HepG2 (cell line): ENCODE results near the gene APOL2. TPM values are rescaled to one million over a fixed set of nuclear protein-coding genes. Genes with fewer than 3 reads are reported as not detected.
"Not testable (repeated sequence)": the region's sequence is repeated elsewhere in the genome, so short reads cannot be mapped to it uniquely, and the experiment has no call there.

Experiments
- ATAC-seq: fragments of 200-7000 bp; cut with Tn5 transposase; 3 replicates; pipeline ENCODE4 v1.9.1; 2020; ENCODE audit warnings: mild to moderate bottlenecking, moderate library complexity
- BruUV-seq: library from RNA; stranded (reverse); fragments of 400-500 nt; replicated peaks from 2 replicates; lab custom pipeline; 2021; lab: Mats Ljungman, UMichigan
- CTCF ChIA-PET: fragments of 300-600 bp; formaldehyde crosslinking; extraction: SDS; loops from one replicate; lab custom pipeline; 2021; ENCODE audit warnings: low total read pairs, inconsistent platforms, low intra/inter-chr PET ratio; lab: Yijun Ruan, JAX
- POLR2A ChIA-PET: fragments of 350-600 bp; sonication (Branson Sonifier 250); formaldehyde crosslinking; loops from one replicate; lab custom pipeline; 2020; ENCODE audit warnings: antibody characterized with exemption, inconsistent platforms; lab: Yijun Ruan, JAX
- DNase-seq: peaks from one replicate; pipeline ENCODE4 v3.0.0-alpha.2; 2015; ENCODE audit warnings: low spot score
- FAIRE-seq: peaks from 3 replicates; lab custom pipeline; 2011; peaks lifted over from hg19 to GRCh38; lab: Jason Lieb, UNC
- H2AFZ ChIP-seq: one replicate; pipeline ENCODE4 v1.6.1; 2011; ENCODE audit warnings: low read length, inconsistent platforms
- H3K27ac ChIP-seq: fragments of 300-600 bp; 3 replicates; pipeline ENCODE4 v1.8.0; 2011; ENCODE audit warnings: mixed run types, mild to moderate bottlenecking, mixed read lengths, low read length, inconsistent platforms; ENCODE audit not compliant: insufficient read depth; ENCODE audit errors: extremely low read length
- H3K27me3 ChIP-seq, 2 experiments: fragments of 200-600 bp in 1 of 2; 2 replicates in 1 of 2; 3 replicates in 1 of 2; pipeline versions ENCODE4 v1.6.0 to v1.8.0; 2011; ENCODE audit warnings: low read length in 2 of 2, mild to moderate bottlenecking in 2 of 2, moderate library complexity in 2 of 2, inconsistent platforms in 1 of 2; ENCODE audit not compliant: insufficient read depth in 2 of 2, control insufficient read depth in 1 of 2
- H3K36me3 ChIP-seq, 2 experiments: fragments of 200-600 bp in 1 of 2; replicated peaks in 1 of 2; 2 replicates in 1 of 2; 3 replicates in 1 of 2; pipeline versions ENCODE4 v1.5.1 to v1.8.0; 2011; ENCODE audit warnings: low read length in 2 of 2, inconsistent platforms in 1 of 2; ENCODE audit not compliant: insufficient read depth in 2 of 2, control insufficient read depth in 1 of 2
- H3K4me1 ChIP-seq: 2 replicates; pipeline ENCODE4 v1.5.1; 2012; ENCODE audit warnings: low read length, inconsistent platforms; ENCODE audit not compliant: insufficient read depth
- H3K4me2 ChIP-seq: 2 replicates; pipeline ENCODE4 v1.6.0; 2011; ENCODE audit warnings: low read depth, low read length, inconsistent platforms
- H3K4me3 ChIP-seq, 3 experiments: fragments of 200-600 bp in 1 of 3; sonication (generic), shearing (Covaris generic) in 1 of 3; replicated peaks in 1 of 3; 2 replicates each; pipeline ENCODE4 v1.5.1; 2011 to 2016; ENCODE audit warnings: low read length in 3 of 3, inconsistent platforms in 2 of 3, low read depth in 2 of 3, mild to moderate bottlenecking in 2 of 3, control low read depth in 1 of 3, mixed read lengths in 1 of 3; ENCODE audit not compliant: insufficient read depth in 1 of 3
- H3K79me2 ChIP-seq: one replicate; pipeline ENCODE4 v1.6.1; 2011; ENCODE audit warnings: low read length, inconsistent platforms; ENCODE audit not compliant: insufficient read depth
- H3K9ac ChIP-seq: 2 replicates; pipeline ENCODE4 v1.6.0; 2011; ENCODE audit warnings: mild to moderate bottlenecking, low read depth, low read length, inconsistent platforms; ENCODE audit not compliant: insufficient read depth
- H3K9me3 ChIP-seq: 2 replicates; pipeline ENCODE4 v1.5.1; 2012; ENCODE audit warnings: mild to moderate bottlenecking, low read length
- H4K20me1 ChIP-seq: 2 replicates; pipeline ENCODE4 v1.6.0; 2011; ENCODE audit warnings: inconsistent platforms, mild to moderate bottlenecking, low read length, moderate library complexity; ENCODE audit not compliant: insufficient read depth
- ARID5B ChIP-seq: IDR thresholded peaks from 2 replicates; pipeline ENCODE4 v1.4.0; 2020; ENCODE audit warnings: mild to moderate bottlenecking, missing genetic modification reagents
- BCL6 ChIP-seq: IDR thresholded peaks from 2 replicates; pipeline ENCODE4 v1.6.1; 2016; ENCODE audit warnings: missing genetic modification reagents, missing compliant biosample characterization
- EP300 ChIP-seq, 3 experiments: sonication (generic) in 1 of 3; formaldehyde crosslinking in 1 of 3; IDR thresholded peaks; 2 replicates each; pipeline versions ENCODE4 v1.5.1 to v1.6.1; 2011 to 2020; ENCODE audit warnings: low read depth in 2 of 3, low read length in 2 of 3, borderline replicate concordance in 1 of 3, improper control_type of control experiment in 1 of 3, mild to moderate bottlenecking in 1 of 3, missing genetic modification reagents in 1 of 3, moderate library complexity in 1 of 3
- FOXA3 ChIP-seq: IDR thresholded peaks from 2 replicates; pipeline ENCODE4 v1.6.1; 2016; ENCODE audit warnings: missing genetic modification reagents, missing compliant biosample characterization
- FOXO1 ChIP-seq: sonication (generic); formaldehyde crosslinking; IDR thresholded peaks from 2 replicates; pipeline ENCODE4 v1.4.0; 2020; ENCODE audit warnings: missing genetic modification reagents
- HDAC2 ChIP-seq: sonication (generic); formaldehyde crosslinking; IDR thresholded peaks from 2 replicates; pipeline ENCODE4 v1.4.0; 2020; ENCODE audit warnings: missing genetic modification reagents
- HNF4A ChIP-seq: sonication (generic); formaldehyde crosslinking; IDR thresholded peaks from 2 replicates; pipeline ENCODE4 v1.4.0; 2020; ENCODE audit warnings: missing genetic modification reagents
- HNF4G ChIP-seq, 2 experiments: sonication (generic) in 1 of 2; formaldehyde crosslinking in 1 of 2; IDR thresholded peaks; 2 replicates each; pipeline versions ENCODE4 v1.4.0 to v1.6.1; 2011 to 2020; ENCODE audit warnings: borderline replicate concordance in 2 of 2, low read depth in 2 of 2, mild to moderate bottlenecking in 2 of 2, low read length in 1 of 2, missing genetic modification reagents in 1 of 2, moderate library complexity in 1 of 2
- PAXIP1 ChIP-seq: sonication (generic); formaldehyde crosslinking; conservative IDR thresholded peaks from 2 replicates; pipeline ENCODE4 v1.4.0; 2020; ENCODE audit warnings: mild to moderate bottlenecking, missing genetic modification reagents, moderate library complexity
- RARA ChIP-seq: IDR thresholded peaks from 2 replicates; pipeline ENCODE4 v1.6.1; 2016; ENCODE audit warnings: missing genetic modification reagents, missing compliant biosample characterization
- SAP130 ChIP-seq: IDR thresholded peaks from 2 replicates; pipeline ENCODE4 v1.6.1; 2016; ENCODE audit warnings: low read depth
- SOX13 ChIP-seq, 3 experiments: fragments of 450-650 bp in 1 of 3; sonication (generic) in 1 of 3; formaldehyde crosslinking in 1 of 3; IDR thresholded peaks in 2 of 3; conservative IDR thresholded peaks in 1 of 3; 2 replicates each; pipeline versions ENCODE4 v1.5.0 to v1.6.1; 2016 to 2020; ENCODE audit warnings: antibody characterized with exemption in 1 of 3, mild to moderate bottlenecking in 1 of 3, missing compliant biosample characterization in 1 of 3, missing genetic modification reagents in 1 of 3, moderate library complexity in 1 of 3
- SOX5 ChIP-seq: IDR thresholded peaks from 2 replicates; pipeline ENCODE4 v1.6.1; 2016; ENCODE audit warnings: borderline replicate concordance
- SOX6 ChIP-seq, 2 experiments: fragments of 450-650 bp in 1 of 2; sonication (generic) in 1 of 2; formaldehyde crosslinking in 1 of 2; IDR thresholded peaks; 2 replicates each; pipeline versions ENCODE4 v1.4.0 to v1.6.1; 2017 to 2020; ENCODE audit warnings: antibody characterized with exemption in 1 of 2, mild to moderate bottlenecking in 1 of 2, missing genetic modification reagents in 1 of 2
- WGBS: methylation state at CpG from one replicate; pipeline ENCODE4 v1.1.6; 2017; ENCODE audit warnings: low lambda C conversion rate; 5-methylcytosine and 5-hydroxymethylcytosine counted together
- in situ Hi-C: cut with HindIII; loops from 2 replicates; pipeline ENCODE4 v1.10.0; 2017; ENCODE audit warnings: low pct_unique_long_range_greater_than_20kb; ENCODE audit not compliant: extremely low pct_ligation_motif_present
- intact Hi-C: fragments of 100-400 bp; cut with micrococcal nuclease; formaldehyde crosslinking; loops from one replicate; pipeline ENCODE4 v1.10.0; 2022; ENCODE audit not compliant: unreplicated experiment
- polyA plus RNA-seq, 8 experiments: library from polyadenylated mRNA; depleted of rRNA in 3 of 8; stranded (reverse) in 7 of 8; unstranded in 1 of 8; fragments of >200 nt; fragmentation: Illumina TruSeq in 4 of 8; extraction: Trizol in 4 of 8; gene quantifications; 2 replicates each; pipeline versions ENCODE4 v1.2.1 to v1.2.3, GENCODE V29; 2011 to 2016; ENCODE audit warnings: low read depth in 4 of 8, missing spikeins in 1 of 8, mixed read lengths in 1 of 8; ENCODE audit not compliant: insufficient read depth in 1 of 8
- total RNA-seq, 5 experiments: library from RNA; depleted of rRNA; stranded (reverse); fragments of >200 nt; fragmentation: Illumina TruSeq; extraction: Trizol; gene quantifications; 2 replicates each; pipeline ENCODE4 v1.2.3, GENCODE V29; 2016; ENCODE audit warnings: low read depth in 1 of 5

APOL2 gene
- total and polyA plus RNA-seq, 2 of the 13 experiments (the other 11 are each of a cell fraction or from before 2014, with no cell fraction given) = 28.7 to 51.2 TPM

- POLR2A ChIA-PET = interaction anchor here (0.8 to 0.9 kb wide), 2 partner anchors 11 to 36 kb away, joined by 3 read pairs; partner anchors contain the start of gene APOL2
- H2AFZ ChIP-seq; H3K79me2 ChIP-seq; H3K9me3 ChIP-seq; H3K4me3 ChIP-seq; BruUV-seq; CTCF ChIA-PET; intact Hi-C loops; H3K27me3 ChIP-seq; H3K9ac ChIP-seq; H4K20me1 ChIP-seq; TF ChIP-seq SOX13 (IDR thresholded peaks at IDR 0.05); EP300 (CRISPR knock-in tag; IDR thresholded peaks at IDR 0.05; ENCODE audit: borderline replicate concordance); SOX6 (IDR thresholded peaks at IDR 0.05); HNF4G (CRISPR knock-in tag; IDR thresholded peaks at IDR 0.05; ENCODE audit: borderline replicate concordance, low read depth): not testable (repeated sequence)
- DNase-seq = peak; percentile 54
- H3K4me1 ChIP-seq = peaks cover 60% of the 10 kb centered on the region
- H3K27ac ChIP-seq = peak overlapping the region; percentile 59
- in situ Hi-C loops = loop anchor here (10.0 kb wide), 1 partner anchor 84 kb away; no protein-coding TSS in a partner anchor
- peaks cover 13 to 36% of the 10 kb centered on the region in 2 experiments; a peak in 4 of 5 replicates for H3K36me3 ChIP-seq
- TF ChIP-seq SOX13 (CRISPR knock-in tag; conservative IDR thresholded peaks at IDR 0.05 in 1 of 2, IDR thresholded peaks at IDR 0.05 in 1 of 2) = peak in 1 of 2 experiments; percentile 83; a peak in 2 of 4 replicates
- TF ChIP-seq SOX5 = peak; percentile 49; the same call in 1 of the 2 replicates
- peak; percentile 20; the same call in 1 of the 2 replicates for TF ChIP-seq FOXA3 (CRISPR knock-in tag)
- TF ChIP-seq EP300 (IDR thresholded peaks at IDR 0.05; ENCODE audit: low read depth in 2 of 2, low read length in 2 of 2) = peak in 1 of 2 experiments; percentile 21; a peak in 1 of 4 replicates
- 0 out of 2 replicates have a peak, but pooled peaks have one; percentile 10 for TF ChIP-seq ARID5B (CRISPR knock-in tag)
- peak; percentile 17; the same call in 1 of the 2 replicates for TF ChIP-seq HNF4A (CRISPR knock-in tag)
- TF ChIP-seq PAXIP1 (CRISPR knock-in tag) = 0 out of 2 replicates have a peak, but pooled peaks have one; percentile 15
- peak; percentile 29; the same call in 1 of the 2 replicates for TF ChIP-seq SOX6 (CRISPR knock-in tag; IDR thresholded peaks at IDR 0.05)
- TF ChIP-seq HNF4G (IDR thresholded peaks at IDR 0.05; ENCODE audit: borderline replicate concordance, low read depth, low read length) = 0 out of 2 replicates have a peak, but pooled peaks have one; percentile 15
- TF ChIP-seq BCL6 (CRISPR knock-in tag) = 0 out of 2 replicates have a peak, but pooled peaks have one; percentile 22
- TF ChIP-seq HDAC2 (CRISPR knock-in tag) = 0 out of 2 replicates have a peak, but pooled peaks have one; percentile 24
- 0 out of 2 replicates have a peak, but pooled peaks have one; percentile 23 for TF ChIP-seq FOXO1 (CRISPR knock-in tag)
- 0 out of 2 replicates have a peak, but pooled peaks have one; percentile 19 for TF ChIP-seq RARA (CRISPR knock-in tag)
- TF ChIP-seq SAP130 (CRISPR knock-in tag) = peak; percentile 23; the same call in 1 of the 2 replicates
- peak; percentile 93 for FAIRE-seq
- ATAC-seq = peak; percentile 46
- 9% methylated on average over 1 of the region's 1 CpG for WGBS
- peak overlapping the region; percentile 32; the same call in 1 of the 2 replicates for H3K4me2 ChIP-seq
These were observed 11.0 kb downstream of the APOL2 start for GRCh38 chr22:36228369-36228768.
